ENCODE data around the gene TEX9. TPM values are rescaled to one million over a fixed set of nuclear protein-coding genes. Genes with fewer than 3 reads are reported as not detected.

The TEX9 gene
- total RNA-seq, 4 donors from 2014 or later, result 18.3 to 27.5 (median 24.3) TPM

GRCh38 chr15:56342653-56343052, 22.6 kb upstream of the TEX9 start:
- TF ChIP-seq CTCF (IDR thresholded peaks at IDR 0.05) (no peak), POLR2A (IDR thresholded peaks at IDR 0.05) (no peak)
- H3K9me3 ChIP-seq, result no peaks in the 10 kb centered on the region
- H3K4me1 ChIP-seq, result no peaks in the 10 kb centered on the region
- no peaks in the 10 kb centered on the region for H3K36me3 ChIP-seq
- H3K27ac ChIP-seq, result no peak overlapping the region
- H3K4me3 ChIP-seq, result no peak overlapping the region
- no peak for DNase-seq
- no peaks in the 10 kb centered on the region for H3K27me3 ChIP-seq

GRCh38 chr15:56343879-56344278, 21.3 kb upstream of the TEX9 start:
- no peak overlapping the region for H3K27ac ChIP-seq
- no peak for DNase-seq
- no peak for TF ChIP-seq CTCF (IDR thresholded peaks at IDR 0.05)

GRCh38 chr15:56344336-56344735, 20.9 kb upstream of the TEX9 start:
- Histone ChIP-seq H3K4me3 (no peak overlapping the region), H3K9me3 (no peaks in the 10 kb centered on the region), H3K4me1 (no peaks in the 10 kb centered on the region), H3K27ac (no peak overlapping the region), H3K27me3 (no peaks in the 10 kb centered on the region), H3K36me3 (no peaks in the 10 kb centered on the region)
- no peak for DNase-seq
- TF ChIP-seq POLR2A (IDR thresholded peaks at IDR 0.05) (no peak), CTCF (IDR thresholded peaks at IDR 0.05) (no peak)

More at GRCh38 chr15:56343879-56344278, 21.3 kb upstream of the TEX9 start:
- Histone ChIP-seq H3K9me3 (no peaks in the 10 kb centered on the region), H3K36me3 (no peaks in the 10 kb centered on the region), H3K27me3 (no peaks in the 10 kb centered on the region), H3K4me1 (no peaks in the 10 kb centered on the region), H3K4me3 (no peak overlapping the region)

- no peaks in the 10 kb centered on the region for H3K4me1 ChIP-seq
- no peak overlapping the region for H3K27ac ChIP-seq
- TF ChIP-seq POLR2A (IDR thresholded peaks at IDR 0.05) (no peak), CTCF (IDR thresholded peaks at IDR 0.05) (no peak)
- H3K9me3 ChIP-seq, result no peaks in the 10 kb centered on the region
- no peak for DNase-seq
- H3K4me3 ChIP-seq, result no peak overlapping the region
- H3K36me3 ChIP-seq, result no peaks in the 10 kb centered on the region
- no peaks in the 10 kb centered on the region for H3K27me3 ChIP-seq
Observed at GRCh38 chr15:56346414-56346813, 18.8 kb upstream of the TEX9 start.

- H3K9me3 ChIP-seq, result no peaks in the 10 kb centered on the region
- TF ChIP-seq CTCF (IDR thresholded peaks at IDR 0.05) (no peak), POLR2A (IDR thresholded peaks at IDR 0.05) (no peak)
- DNase-seq, result no peak
- no peaks in the 10 kb centered on the region for H3K4me1 ChIP-seq
- H3K4me3 ChIP-seq, result no peak overlapping the region
- no peak overlapping the region for H3K27ac ChIP-seq
- H3K27me3 ChIP-seq, result no peaks in the 10 kb centered on the region
- H3K36me3 ChIP-seq, result no peaks in the 10 kb centered on the region
Observed at GRCh38 chr15:56349554-56349953, 15.7 kb upstream of the TEX9 start.

GRCh38 chr15:56351353-56351752, 13.9 kb upstream of the TEX9 start:
- Histone ChIP-seq H3K36me3 (no peaks in the 10 kb centered on the region), H3K27me3 (no peaks in the 10 kb centered on the region), H3K4me3 (no peak overlapping the region), H3K9me3 (no peaks in the 10 kb centered on the region), H3K4me1 (no peaks in the 10 kb centered on the region), H3K27ac (no peak overlapping the region)
- DNase-seq, result no peak
- no peak for TF ChIP-seq CTCF (IDR thresholded peaks at IDR 0.05)
- TF ChIP-seq POLR2A (IDR thresholded peaks at IDR 0.05), result no peak

All from Peyer's patch (tissue), 4 donors.